KMS-11 (cell line): Measurements from ENCODE around the gene GBA2.

ENCODE experiments used
- H2AFZ ChIP-seq: fragments of 200-600 bp; sonication (generic); 2 replicates; pipeline ENCODE4 v1.6.1; 2016; ENCODE audit warnings: antibody characterized with exemption, mixed run types, low read depth
- H3K27ac ChIP-seq: fragments of 200-600 bp; sonication (generic); 2 replicates; pipeline ENCODE4 v1.6.1; 2016; ENCODE audit warnings: mild to moderate bottlenecking, mixed run types
- H3K27me3 ChIP-seq: fragments of 200-600 bp; sonication (generic); 2 replicates; pipeline ENCODE4 v1.6.1; 2017; ENCODE audit warnings: mild to moderate bottlenecking, low read depth, mixed run types, moderate library complexity; ENCODE audit not compliant: insufficient read depth
- H3K36me3 ChIP-seq: fragments of 200-600 bp; sonication (generic); 2 replicates; pipeline ENCODE4 v1.6.1; 2017; ENCODE audit warnings: mild to moderate bottlenecking, mixed run types; ENCODE audit not compliant: insufficient read depth
- H3K4me1 ChIP-seq: fragments of 200-600 bp; sonication (generic); 2 replicates; pipeline ENCODE4 v1.6.1; 2016; ENCODE audit warnings: mild to moderate bottlenecking, low read depth, mixed run types; ENCODE audit not compliant: poor library complexity, severe bottlenecking
- H3K4me2 ChIP-seq: fragments of 200-600 bp; sonication (generic); 2 replicates; pipeline ENCODE4 v1.7.0; 2016; ENCODE audit warnings: mild to moderate bottlenecking, mixed run types
- H3K4me3 ChIP-seq: fragments of 200-600 bp; sonication (generic); IDR thresholded peaks from 2 replicates; pipeline ENCODE4 v1.6.1; 2017; ENCODE audit warnings: low read depth, low read length, mixed read lengths; ENCODE audit not compliant: insufficient read depth
- H3K79me2 ChIP-seq: fragments of 200-600 bp; sonication (generic); 2 replicates; pipeline ENCODE4 v1.6.1; 2016; ENCODE audit warnings: low read depth, mixed run types; ENCODE audit not compliant: insufficient read depth
- H3K9ac ChIP-seq: fragments of 200-600 bp; sonication (generic); 2 replicates; pipeline ENCODE4 v1.6.1; 2016; ENCODE audit warnings: mild to moderate bottlenecking, mixed run types
- H4K20me1 ChIP-seq: fragments of 200-600 bp; sonication (generic); 2 replicates; pipeline ENCODE4 v1.6.1; 2016; ENCODE audit warnings: mild to moderate bottlenecking, mixed run types; ENCODE audit not compliant: insufficient read depth
- CTCF ChIP-seq: fragments of 200-600 bp; sonication (generic); conservative IDR thresholded peaks from 2 replicates; pipeline ENCODE4 v1.6.1; 2017; ENCODE audit warnings: low read depth, mild to moderate bottlenecking, antibody characterized with exemption, low read length, moderate library complexity, mixed read lengths

The GBA2 gene

GRCh38 chr9:35738924-35739323, 10.1 kb downstream of the GBA2 start:
- no peak overlapping the region for H3K4me3 ChIP-seq
- H3K79me2 ChIP-seq = no peaks in the 10 kb centered on the region
- H3K36me3 ChIP-seq = no peaks in the 10 kb centered on the region
- no peaks in the 10 kb centered on the region for H3K27me3 ChIP-seq
- H3K4me1 ChIP-seq = peaks cover 10% of the 10 kb centered on the region
- no peak for TF ChIP-seq CTCF
- no peak overlapping the region for H3K27ac ChIP-seq
- H3K9ac ChIP-seq = no peak overlapping the region
- no peak overlapping the region for H3K4me2 ChIP-seq
- H2AFZ ChIP-seq = no peak overlapping the region
- no peaks in the 10 kb centered on the region for H4K20me1 ChIP-seq

DNA sequence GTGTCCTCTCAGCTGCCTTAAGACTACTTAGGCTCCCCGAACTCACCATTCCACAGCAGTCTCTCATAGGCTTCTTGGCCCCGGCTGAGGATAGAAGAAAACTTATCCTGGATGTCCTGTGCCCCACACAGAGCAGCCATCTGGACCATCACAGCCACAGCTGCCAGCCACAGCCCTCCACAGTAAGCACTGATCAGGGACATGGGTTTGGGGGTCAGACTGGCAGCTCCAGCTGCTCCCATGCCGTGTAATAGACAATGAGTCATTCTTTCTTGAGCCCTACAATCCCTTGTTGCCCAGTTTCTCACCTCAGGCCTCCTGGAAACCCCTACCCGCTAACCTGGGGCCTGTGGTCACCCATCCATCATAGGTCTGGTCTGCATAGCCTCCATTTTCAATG, 10.8 kb downstream of the GBA2 start:
- Histone ChIP-seq H4K20me1 (no peaks in the 10 kb centered on the region), H3K79me2 (no peaks in the 10 kb centered on the region), H3K9ac (no peak overlapping the region), H3K4me1 (peaks cover 17% of the 10 kb centered on the region), H3K36me3 (no peaks in the 10 kb centered on the region), H3K4me2 (no peak overlapping the region), H3K27me3 (no peaks in the 10 kb centered on the region), H2AFZ (no peak overlapping the region), H3K4me3 (no peak overlapping the region), H3K27ac (no peak overlapping the region)
- TF ChIP-seq CTCF = no peak

GRCh38 chr9:35737143-35737542, 11.9 kb downstream of the GBA2 start:
- Histone ChIP-seq H3K27ac (no peak overlapping the region), H3K4me3 (no peak overlapping the region), H3K9ac (no peak overlapping the region), H3K27me3 (no peaks in the 10 kb centered on the region), H3K4me1 (peaks cover 20% of the 10 kb centered on the region), H3K4me2 (no peak overlapping the region), H3K36me3 (no peaks in the 10 kb centered on the region), H2AFZ (no peak overlapping the region), H3K79me2 (no peaks in the 10 kb centered on the region), H4K20me1 (no peaks in the 10 kb centered on the region)
- TF ChIP-seq CTCF = no peak

DNA sequence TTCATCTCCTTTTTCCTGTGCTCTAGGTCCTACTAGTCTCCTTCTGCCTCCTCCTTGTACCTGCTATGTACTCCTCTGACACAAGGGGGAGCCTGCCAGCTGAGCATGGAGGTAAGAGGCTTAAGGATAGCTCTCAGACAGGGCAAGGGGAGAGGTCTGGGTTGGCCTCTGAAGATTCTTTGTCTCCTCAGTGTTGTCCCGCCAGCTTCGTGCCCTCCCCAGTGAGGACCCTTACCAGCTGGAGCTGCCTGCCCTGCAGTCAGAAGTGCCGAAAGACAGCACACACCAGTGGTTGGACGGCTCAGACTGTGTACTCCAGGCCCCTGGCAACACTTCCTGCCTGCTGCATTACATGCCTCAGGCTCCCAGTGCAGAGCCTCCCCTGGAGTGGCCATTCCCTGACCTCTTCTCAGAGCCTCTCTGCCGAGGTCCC, 12.8 kb downstream of the GBA2 start:
- no peaks in the 10 kb centered on the region for H3K36me3 ChIP-seq

More for the DNA sequence above, 12.8 kb downstream of the GBA2 start:
- Histone ChIP-seq H3K4me3 (no peak overlapping the region), H3K4me1 (peaks cover 17% of the 10 kb centered on the region), H2AFZ (no peak overlapping the region), H3K27me3 (no peaks in the 10 kb centered on the region), H3K79me2 (peaks cover 5% of the 10 kb centered on the region; the same call in 1 of the 2 replicates), H3K9ac (no peak overlapping the region), H4K20me1 (no peaks in the 10 kb centered on the region), H3K27ac (no peak overlapping the region), H3K4me2 (no peak overlapping the region)
- TF ChIP-seq CTCF = peak; percentile 86
